Lower lobe of right lung (tissue), 2 donors: ENCODE measurements around the gene SYNM. TPM values are rescaled to one million over a fixed set of nuclear protein-coding genes. Genes with fewer than 3 reads are reported as not detected.

ENCODE experiments used
- ATAC-seq, 2 donors: fragments of 200-7000 bp; cut with Tn5 transposase; one replicate each; pipeline ENCODE4 v1.9.1; 2020 to 2022; ENCODE audit warnings: mild to moderate bottlenecking in 2 of 2, moderate library complexity in 2 of 2
- DNase-seq: peaks from one replicate; pipeline ENCODE4 v3.0.0-alpha.2; 2020
- H3K27ac ChIP-seq: fragments of 200-600 bp; one replicate; pipeline ENCODE4 v1.8.0; 2022
- H3K27me3 ChIP-seq: fragments of 200-600 bp; one replicate; pipeline ENCODE4 v1.8.0; 2022; ENCODE audit warnings: low read depth
- H3K36me3 ChIP-seq: fragments of 200-600 bp; one replicate; pipeline ENCODE4 v1.8.0; 2022; ENCODE audit warnings: mild to moderate bottlenecking
- H3K4me1 ChIP-seq: fragments of 200-600 bp; one replicate; pipeline ENCODE4 v1.8.0; 2022
- H3K4me3 ChIP-seq: fragments of 200-600 bp; one replicate; pipeline ENCODE4 v1.8.0; 2022; ENCODE audit warnings: mild to moderate bottlenecking
- H3K9me3 ChIP-seq: fragments of 200-600 bp; one replicate; pipeline ENCODE4 v1.8.0; 2022
- CTCF ChIP-seq: fragments of 200-600 bp; IDR thresholded peaks from one replicate; pipeline ENCODE4 v1.8.0; 2022; ENCODE audit warnings: antibody characterized with exemption, mild to moderate bottlenecking
- intact Hi-C: fragments of 100-400 bp; cut with DNase I; formaldehyde crosslinking; loops from one replicate; pipeline ENCODE4 v1.11.0; 2022
- total RNA-seq: library from RNA; stranded (reverse); fragmentation: NEBNext Ultra II Directional; extraction: Animal tissue kit (Norgen Biotek cat#: 25700); gene quantifications from one replicate; pipeline ENCODE4 v1.2.1, GENCODE V29; 2021
- donor health status: DM: no; HTN: yes; CAD: no; lungs with severe emphysema.

The SYNM gene
- total RNA-seq, 1 donor from 2014 or later: 26.8 TPM

GRCh38 chr15:99076555-99077308, 28.1 kb upstream of the SYNM start:
- TF ChIP-seq CTCF: peak; percentile 89
- intact Hi-C loops: no loop called here
- peak overlapping the region; percentile 43 for H3K4me3 ChIP-seq
- H3K4me1 ChIP-seq: no peaks in the 10 kb centered on the region
- DNase-seq: no peak
- no peaks in the 10 kb centered on the region for H3K9me3 ChIP-seq
- H3K27me3 ChIP-seq: no peaks in the 10 kb centered on the region
- no peaks in the 10 kb centered on the region for H3K36me3 ChIP-seq
- H3K27ac ChIP-seq: no peak overlapping the region
- peak; percentile 91 to 92 for ATAC-seq

- intact Hi-C loops: no loop called here
- Histone ChIP-seq H3K4me1 (no peaks in the 10 kb centered on the region), H3K27ac (no peak overlapping the region), H3K9me3 (no peaks in the 10 kb centered on the region), H3K36me3 (no peaks in the 10 kb centered on the region), H3K27me3 (no peaks in the 10 kb centered on the region), H3K4me3 (no peak overlapping the region)
- no peak for DNase-seq
- TF ChIP-seq CTCF: no peak
- ATAC-seq: no peak
Measured at GRCh38 chr15:99082798-99083197, 22.1 kb upstream of the SYNM start.

GRCh38 chr15:99084965-99085364, 19.9 kb upstream of the SYNM start:
- H3K4me1 ChIP-seq: no peaks in the 10 kb centered on the region
- no peak for ATAC-seq

GRCh38 chr15:99085413-99086326, 19.2 kb upstream of the SYNM start:
- TF ChIP-seq CTCF: no peak
- Histone ChIP-seq H3K4me3 (no peak overlapping the region), H3K27me3 (no peaks in the 10 kb centered on the region), H3K36me3 (no peaks in the 10 kb centered on the region), H3K4me1 (no peaks in the 10 kb centered on the region), H3K27ac (no peak overlapping the region), H3K9me3 (no peaks in the 10 kb centered on the region)
- ATAC-seq (no peak), DNase-seq (no peak)
- intact Hi-C loops: no loop called here

More at GRCh38 chr15:99084965-99085364, 19.9 kb upstream of the SYNM start:
- DNase-seq: no peak
- Histone ChIP-seq H3K27me3 (no peaks in the 10 kb centered on the region), H3K36me3 (no peaks in the 10 kb centered on the region), H3K27ac (no peak overlapping the region), H3K9me3 (no peaks in the 10 kb centered on the region), H3K4me3 (no peak overlapping the region)
- intact Hi-C loops: no loop called here
- no peak for TF ChIP-seq CTCF

GRCh38 chr15:99086327-99086667, 18.6 kb upstream of the SYNM start:
- Histone ChIP-seq H3K4me1 (no peaks in the 10 kb centered on the region), H3K27me3 (no peaks in the 10 kb centered on the region), H3K9me3 (no peaks in the 10 kb centered on the region), H3K36me3 (no peaks in the 10 kb centered on the region), H3K27ac (no peak overlapping the region), H3K4me3 (no peak overlapping the region)
- intact Hi-C loops: no loop called here
- ATAC-seq (no peak), DNase-seq (no peak)
- TF ChIP-seq CTCF: no peak
